Breast epithelium (tissue), 3 donors: ENCODE results near the gene FRRS1.

Experiments
- POLR2A ChIP-seq: fragments of 450-650 bp; IDR thresholded peaks from one replicate; pipeline ENCODE4 v1.6.1; 2016; ENCODE audit warnings: antibody characterized with exemption, mild to moderate bottlenecking, moderate library complexity
- POLR2AphosphoS5 ChIP-seq, 3 donors: sonication (generic); formaldehyde crosslinking; IDR thresholded peaks; one replicate each; pipeline ENCODE4 v1.6.1; 2017; ENCODE audit warnings: antibody characterized with exemption in 3 of 3
- TF ChIP-seq, protein P1 (sequence below), 3 donors: fragments of 450-650 bp; IDR thresholded peaks; one replicate each; pipeline ENCODE4 v1.5.1; 2016 to 2017; ENCODE audit warnings: antibody characterized with exemption in 3 of 3, mild to moderate bottlenecking in 3 of 3, moderate library complexity in 3 of 3

DNA sequence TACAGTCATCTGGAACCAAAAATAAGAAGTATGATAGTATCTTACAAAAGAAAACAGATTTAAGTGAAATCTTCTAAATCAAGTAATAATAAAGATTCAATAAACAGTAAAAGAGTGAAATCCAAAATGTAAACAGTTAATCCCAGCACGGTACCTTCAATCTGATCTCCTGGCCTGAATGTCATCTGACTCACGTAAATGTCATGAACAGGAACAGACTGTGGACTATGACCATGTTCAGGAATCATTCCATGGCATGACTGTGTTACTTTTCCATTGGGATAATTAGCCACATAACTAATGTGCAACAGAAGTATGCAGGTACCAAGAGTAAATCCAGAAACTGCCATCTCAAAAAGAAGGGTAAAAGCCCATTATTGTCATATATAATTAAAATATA lies 18.0 kb downstream of the FRRS1 start:
- no peak for TF ChIP-seq POLR2A
- TF ChIP-seq, protein P1, sequence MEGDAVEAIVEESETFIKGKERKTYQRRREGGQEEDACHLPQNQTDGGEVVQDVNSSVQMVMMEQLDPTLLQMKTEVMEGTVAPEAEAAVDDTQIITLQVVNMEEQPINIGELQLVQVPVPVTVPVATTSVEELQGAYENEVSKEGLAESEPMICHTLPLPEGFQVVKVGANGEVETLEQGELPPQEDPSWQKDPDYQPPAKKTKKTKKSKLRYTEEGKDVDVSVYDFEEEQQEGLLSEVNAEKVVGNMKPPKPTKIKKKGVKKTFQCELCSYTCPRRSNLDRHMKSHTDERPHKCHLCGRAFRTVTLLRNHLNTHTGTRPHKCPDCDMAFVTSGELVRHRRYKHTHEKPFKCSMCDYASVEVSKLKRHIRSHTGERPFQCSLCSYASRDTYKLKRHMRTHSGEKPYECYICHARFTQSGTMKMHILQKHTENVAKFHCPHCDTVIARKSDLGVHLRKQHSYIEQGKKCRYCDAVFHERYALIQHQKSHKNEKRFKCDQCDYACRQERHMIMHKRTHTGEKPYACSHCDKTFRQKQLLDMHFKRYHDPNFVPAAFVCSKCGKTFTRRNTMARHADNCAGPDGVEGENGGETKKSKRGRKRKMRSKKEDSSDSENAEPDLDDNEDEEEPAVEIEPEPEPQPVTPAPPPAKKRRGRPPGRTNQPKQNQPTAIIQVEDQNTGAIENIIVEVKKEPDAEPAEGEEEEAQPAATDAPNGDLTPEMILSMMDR (IDR thresholded peaks at IDR 0.05): no peak
- TF ChIP-seq POLR2AphosphoS5 (IDR thresholded peaks at IDR 0.05): no peak
